Neural crest cell (in vitro differentiated cells): ENCODE data around the gene AMPD2. TPM values are rescaled to one million over a fixed set of nuclear protein-coding genes. Genes with fewer than 3 reads are reported as not detected.

Source experiments
- DNase-seq: peaks from one replicate; pipeline ENCODE4 v3.0.0; 2021; ENCODE audit warnings: low read depth, mixed read lengths, low spot score
- H3K27ac Mint-ChIP-seq: one replicate; pipeline ENCODE4 v1.8.0; 2021; ENCODE audit warnings: mild to moderate bottlenecking, mixed read lengths; ENCODE audit not compliant: unreplicated experiment
- H3K27me3 Mint-ChIP-seq: 2 replicates; pipeline ENCODE4 v1.8.0; 2021; ENCODE audit warnings: low read depth, mild to moderate bottlenecking, mixed read lengths
- H3K36me3 Mint-ChIP-seq: 2 replicates; pipeline ENCODE4 v1.8.0; 2021; ENCODE audit warnings: low read depth, mild to moderate bottlenecking, mixed read lengths
- H3K4me1 Mint-ChIP-seq: 2 replicates; pipeline ENCODE4 v1.8.0; 2021; ENCODE audit warnings: mixed read lengths
- H3K4me3 Mint-ChIP-seq: one replicate; pipeline ENCODE4 v1.8.0; 2021; ENCODE audit warnings: mild to moderate bottlenecking, mixed read lengths
- H3K9me3 Mint-ChIP-seq: 2 replicates; pipeline ENCODE4 v1.8.0; 2021; ENCODE audit warnings: mixed read lengths
- CTCF ChIP-seq: fragments of 200-600 bp; sonication (generic); conservative IDR thresholded peaks from 2 replicates; pipeline ENCODE4 v1.5.0; 2021; ENCODE audit warnings: antibody characterized with exemption, mild to moderate bottlenecking
- long read RNA-seq: library from polyadenylated mRNA; unstranded; transcript quantifications from one replicate; pipeline ENCODE4 v2.0.0, GENCODE V29; 2020
- total RNA-seq: library from RNA; stranded (reverse); gene quantifications from 2 replicates; pipeline ENCODE4 v1.2.1, GENCODE V29; 2021

Gene AMPD2
- total RNA-seq = 93.1 and 105 TPM in 2 replicates
- long read RNA-seq, partial matches to known transcripts = 10 of 14 reads
- long read RNA-seq, other reads (novel, unspliced or antisense) = 2 of 14 reads

- Mint-ChIP-seq H3K27ac (peak within 1 kb of the TSS; percentile 95), H3K4me3 (peak within 1 kb of the TSS; percentile 96), H3K36me3 (no peaks in the 10 kb centered on the region), H3K4me1 (peaks cover 63% of the 10 kb centered on the region), H3K27me3 (no peaks in the 10 kb centered on the region), H3K9me3 (no peaks in the 10 kb centered on the region)
- no peak for TF ChIP-seq CTCF
- DNase-seq = peak; percentile 63
Measured at GRCh38 chr1:109619576-109620400, at the start of gene AMPD2, which contains the start of gene GNAT2. TSS of gene AMPD2 (plus strand) at chr1:109619837. CDS start at chr1:109621176, 1,339 bp downstream. TSS of gene GNAT2 (minus strand) at chr1:109619616. CDS start at chr1:109612870, 6,746 bp downstream.

GRCh38 chr1:109570414-109570813, 49.2 kb upstream of the AMPD2 start:
- Mint-ChIP-seq H3K36me3 (no peaks in the 10 kb centered on the region), H3K4me1 (peaks cover 9% of the 10 kb centered on the region), H3K9me3 (no peaks in the 10 kb centered on the region), H3K27ac (no peak overlapping the region), H3K4me3 (no peak overlapping the region), H3K27me3 (no peaks in the 10 kb centered on the region)
- DNase-seq = no peak
- no peak for TF ChIP-seq CTCF

GRCh38 chr1:109573785-109574184, 45.9 kb upstream of the AMPD2 start:
- no peak overlapping the region for H3K4me3 Mint-ChIP-seq
- peaks cover 3% of the 10 kb centered on the region for H3K36me3 Mint-ChIP-seq
- DNase-seq = no peak
- TF ChIP-seq CTCF = no peak
- no peaks in the 10 kb centered on the region for H3K4me1 Mint-ChIP-seq
- no peaks in the 10 kb centered on the region for H3K27me3 Mint-ChIP-seq
- no peaks in the 10 kb centered on the region for H3K9me3 Mint-ChIP-seq
- no peak overlapping the region for H3K27ac Mint-ChIP-seq

DNA sequence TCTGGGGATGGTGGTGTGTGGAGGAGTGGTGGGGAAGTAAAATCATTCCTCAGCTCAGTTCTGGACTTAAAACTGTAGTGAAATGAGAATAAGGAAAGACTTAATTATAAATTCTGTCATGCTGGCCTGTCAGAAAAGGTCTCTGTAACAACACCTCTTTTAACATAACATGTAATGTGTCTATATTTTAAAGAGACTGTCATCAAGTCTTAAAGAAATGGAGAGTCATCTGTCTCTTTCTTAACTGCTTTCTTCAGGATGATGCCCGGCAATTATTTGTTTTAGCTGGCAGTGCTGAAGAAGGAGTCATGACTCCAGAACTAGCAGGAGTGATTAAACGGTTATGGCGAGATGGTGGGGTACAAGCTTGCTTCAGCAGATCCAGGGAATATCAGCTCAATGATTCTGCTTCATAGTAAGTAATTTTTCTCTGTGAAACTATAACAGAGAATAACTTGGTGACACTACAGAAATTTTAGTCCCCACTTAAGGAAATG, 40.6 kb upstream of the AMPD2 start:
- peaks cover 10% of the 10 kb centered on the region for H3K36me3 Mint-ChIP-seq
- no peak for TF ChIP-seq CTCF
- no peak overlapping the region for H3K4me3 Mint-ChIP-seq
- DNase-seq = no peak
- no peaks in the 10 kb centered on the region for H3K4me1 Mint-ChIP-seq
- H3K27me3 Mint-ChIP-seq = no peaks in the 10 kb centered on the region
- H3K27ac Mint-ChIP-seq = no peak overlapping the region
- no peaks in the 10 kb centered on the region for H3K9me3 Mint-ChIP-seq

DNA sequence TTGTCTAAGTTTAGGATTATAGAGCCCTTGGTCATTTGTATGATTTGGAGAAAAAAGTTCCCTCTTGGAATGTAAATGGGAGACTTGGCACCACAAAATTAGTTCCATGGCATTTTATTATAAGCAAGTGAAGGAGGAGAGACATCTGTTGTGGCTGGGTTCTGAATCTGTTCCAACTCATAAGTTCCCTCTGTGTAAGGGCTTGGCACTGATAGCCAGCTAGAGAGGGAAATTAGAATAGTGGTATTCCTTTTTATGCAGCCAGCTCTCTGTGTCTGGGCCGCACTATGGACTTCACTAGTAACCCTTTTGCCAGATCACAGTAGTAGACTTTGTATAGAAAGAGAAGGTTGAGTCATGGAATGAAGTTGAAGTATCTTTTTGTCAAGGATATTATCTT, 40.1 kb upstream of the AMPD2 start:
- Mint-ChIP-seq H3K27me3 (no peaks in the 10 kb centered on the region), H3K27ac (no peak overlapping the region), H3K4me1 (no peaks in the 10 kb centered on the region), H3K9me3 (no peaks in the 10 kb centered on the region), H3K4me3 (no peak overlapping the region), H3K36me3 (peaks cover 11% of the 10 kb centered on the region)
- no peak for DNase-seq
- no peak for TF ChIP-seq CTCF
